ENCODE data around the gene CDH4.

GRCh38 chr20:61929561-61929960 lies 677.5 kb downstream of the CDH4 start:
- TF ChIP-seq REST (IDR thresholded peaks at IDR 0.05; ENCODE audit: insufficient replicate concordance, low read depth): no peak
- TF ChIP-seq CTCF (IDR thresholded peaks at IDR 0.05; ENCODE audit: insufficient read depth, low read length): no peak
- TF ChIP-seq GABPA (IDR thresholded peaks at IDR 0.05; ENCODE audit: low read depth): no peak
